ENCODE measurements around the gene CHRNA5.
A peak's percentile ranks its signal among the peaks of the same experiment; 100 is the strongest.
"Not testable (repeated sequence)": the region's sequence is repeated elsewhere in the genome, so short reads cannot be mapped to it uniquely, and the experiment has no call there.

The CHRNA5 gene

DNA sequence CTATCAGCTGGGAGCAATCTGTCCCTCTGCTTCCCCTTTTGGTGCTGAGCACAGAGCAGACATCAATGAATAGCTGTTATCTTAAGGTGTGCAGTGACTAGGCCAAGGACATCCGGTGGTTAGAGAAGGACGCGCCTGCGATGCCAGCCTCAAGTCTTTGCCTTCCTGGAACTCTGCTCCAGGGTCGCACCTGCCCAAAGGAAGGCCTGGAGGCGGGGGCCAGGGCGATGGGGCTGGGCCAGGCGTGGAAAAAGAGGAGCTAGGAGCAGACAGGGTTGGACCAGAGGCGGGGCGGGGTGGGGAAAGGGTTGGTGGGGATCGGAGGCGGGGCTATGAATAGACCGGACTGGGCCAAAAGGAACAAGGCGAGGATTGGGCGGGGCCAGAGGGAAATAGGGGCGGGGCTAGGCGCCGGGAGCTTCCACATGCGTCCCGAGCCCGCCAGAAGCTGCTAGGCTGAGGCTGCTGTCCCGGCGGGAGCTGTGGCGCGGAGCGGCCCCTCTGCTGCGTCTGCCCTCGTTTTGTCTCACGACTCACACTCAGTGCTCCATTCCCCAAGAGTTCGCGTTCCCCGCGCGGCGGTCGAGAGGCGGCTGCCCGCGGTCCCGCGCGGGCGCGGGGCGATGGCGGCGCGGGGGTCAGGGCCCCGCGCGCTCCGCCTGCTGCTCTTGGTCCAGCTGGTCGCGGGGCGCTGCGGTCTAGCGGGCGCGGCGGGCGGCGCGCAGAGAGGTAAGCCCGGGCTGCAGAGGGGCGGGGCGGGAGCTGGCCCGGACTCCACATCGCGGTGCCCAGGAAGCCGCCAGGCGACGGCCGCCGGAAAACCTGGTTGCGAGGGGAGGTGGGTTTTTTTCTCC, at the start of gene CHRNA5:
Gene CHRNA5, plus strand, starts transcription at position 424 of the 854 bp plus-strand sequence. Its CDS starts 200 bp downstream, at position 624.
- DNase-seq (ENCODE audit: low spot score) (peak; percentile 84), FAIRE-seq (no peak)

DNA sequence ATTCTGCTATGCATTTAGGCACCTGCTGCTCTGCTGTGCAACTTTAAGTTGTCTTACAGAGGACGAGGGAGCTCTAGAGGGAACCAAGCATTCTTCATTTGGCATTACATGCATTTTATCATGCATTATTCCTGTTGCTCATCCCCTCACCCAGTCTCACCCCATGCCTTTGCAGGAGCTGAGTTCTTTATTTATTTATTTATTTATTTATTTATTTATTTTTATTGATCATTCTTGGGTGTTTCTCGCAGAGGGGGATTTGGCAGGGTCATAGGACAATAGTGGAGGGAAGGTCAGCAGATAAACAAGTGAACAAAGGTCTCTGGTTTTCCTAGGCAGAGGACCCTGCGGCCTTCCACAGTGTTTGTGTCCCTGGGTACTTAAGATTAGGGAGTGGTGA, 45.3 kb upstream of the CHRNA5 start:
- not testable (repeated sequence) for DNase-seq (ENCODE audit: low spot score); FAIRE-seq

DNA sequence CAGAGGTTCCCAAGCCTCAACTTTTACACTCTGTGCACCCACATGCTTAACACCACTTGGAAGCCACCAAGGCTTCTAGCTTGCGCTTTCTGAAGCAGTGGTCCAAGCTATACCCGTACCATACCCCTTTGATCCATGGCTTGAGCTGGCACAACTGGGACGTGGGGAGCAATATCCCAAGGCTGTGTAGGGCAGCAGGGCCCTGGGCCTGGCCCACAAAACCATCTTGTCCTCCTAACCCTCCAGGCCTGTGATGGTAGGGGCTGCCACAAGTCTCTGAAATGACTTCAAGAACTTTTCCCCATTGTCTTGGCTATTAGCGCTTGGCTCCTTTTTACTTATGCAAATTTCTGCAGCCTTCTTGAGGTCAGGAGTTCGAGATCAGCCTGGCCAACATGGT, 41.1 kb upstream of the CHRNA5 start:
- no peak for FAIRE-seq

DNA sequence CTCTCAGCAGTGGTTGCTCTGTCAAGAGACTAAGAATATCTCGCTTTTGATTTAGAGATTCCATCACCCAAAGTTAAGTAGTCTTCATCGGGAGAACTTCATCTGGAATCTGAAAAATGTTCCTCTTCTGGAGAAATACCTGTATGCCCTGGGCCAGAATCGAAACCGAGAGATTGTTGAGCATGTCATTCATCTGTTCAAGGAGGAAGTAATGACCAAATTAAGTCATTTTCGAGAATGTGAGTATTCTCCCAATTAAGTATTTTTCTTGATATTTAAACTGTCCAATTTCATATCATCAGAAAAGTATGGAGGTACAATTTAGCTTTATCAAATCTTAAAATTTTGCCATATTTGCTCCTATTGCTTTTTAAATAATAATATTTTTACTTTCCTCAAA, 38.0 kb upstream of the CHRNA5 start:
- FAIRE-seq (no peak), DNase-seq (ENCODE audit: low spot score) (no peak)

More for the DNA sequence above, 41.1 kb upstream of the CHRNA5 start:
- DNase-seq (ENCODE audit: low spot score): no peak

DNA sequence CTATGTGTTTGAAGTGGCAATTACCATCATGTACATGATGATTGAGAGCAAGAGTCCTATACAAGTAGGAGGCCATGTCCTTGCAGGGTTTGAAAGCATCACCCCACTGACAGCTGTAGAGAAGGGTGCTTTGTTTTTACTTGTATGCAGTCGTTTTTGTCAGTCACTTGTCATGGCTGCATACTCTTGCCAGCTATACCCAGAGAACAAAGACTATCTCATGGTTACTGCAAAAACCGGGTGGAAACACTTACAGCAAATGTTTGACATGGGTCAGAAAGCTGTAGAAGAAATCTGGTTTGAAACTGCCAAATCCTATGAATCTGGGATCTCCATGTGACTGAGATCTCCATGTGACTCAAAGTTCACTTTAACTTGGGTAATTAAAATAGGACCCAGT, 32.0 kb upstream of the CHRNA5 start:
- DNase-seq (ENCODE audit: low spot score): no peak
- no peak for FAIRE-seq

DNA sequence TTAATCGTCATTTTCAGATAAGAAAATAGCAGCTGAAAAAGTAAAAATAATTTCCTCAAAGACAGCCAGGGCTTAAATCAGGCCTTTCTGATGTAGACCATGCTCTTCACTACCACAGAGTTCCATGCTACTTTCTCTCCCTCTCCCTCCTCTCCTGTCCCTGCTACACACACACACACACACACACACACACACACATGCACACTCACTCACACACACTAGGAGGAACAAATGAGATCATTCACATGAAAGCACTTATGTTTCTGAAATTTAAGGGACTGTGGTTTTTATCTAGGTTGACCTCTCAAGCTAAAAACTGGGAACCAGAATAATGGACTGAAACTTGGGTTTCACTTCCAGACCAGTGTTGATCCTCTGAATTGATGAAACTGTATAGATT, 29.2 kb upstream of the CHRNA5 start:
- no peak for DNase-seq (ENCODE audit: low spot score)
- no peak for FAIRE-seq

DNA sequence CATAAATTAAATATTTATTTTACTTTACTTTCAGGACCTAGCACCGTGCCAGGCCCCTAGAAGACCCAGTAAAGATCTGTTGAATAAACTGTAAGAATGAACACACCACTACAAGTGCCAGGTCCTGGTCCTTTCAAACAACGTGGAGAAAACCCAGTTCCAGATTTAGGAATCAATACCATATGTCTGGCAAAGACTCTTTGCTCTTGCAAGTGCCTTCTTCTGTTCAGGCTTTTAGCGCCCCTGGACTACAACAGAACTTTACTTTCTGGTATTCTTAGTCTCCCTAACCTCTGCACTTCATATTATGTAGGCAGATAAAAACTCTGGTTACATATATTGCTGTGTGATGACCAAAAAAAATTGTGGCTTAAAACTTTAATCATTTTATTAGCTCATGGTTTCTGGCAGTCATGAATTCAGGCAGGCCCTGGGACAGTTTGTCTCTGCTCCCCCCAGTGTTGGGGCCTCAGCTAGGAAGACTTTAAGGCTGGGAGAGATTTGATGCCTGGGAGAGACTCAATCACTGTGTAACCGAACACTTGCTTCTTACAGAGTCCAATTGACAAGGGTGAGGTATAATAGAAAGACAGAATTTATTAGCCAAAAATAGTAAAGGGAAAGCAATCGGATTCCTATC, 27.9 kb upstream of the CHRNA5 start:
- DNase-seq (ENCODE audit: low spot score) (no peak), FAIRE-seq (no peak)

DNA sequence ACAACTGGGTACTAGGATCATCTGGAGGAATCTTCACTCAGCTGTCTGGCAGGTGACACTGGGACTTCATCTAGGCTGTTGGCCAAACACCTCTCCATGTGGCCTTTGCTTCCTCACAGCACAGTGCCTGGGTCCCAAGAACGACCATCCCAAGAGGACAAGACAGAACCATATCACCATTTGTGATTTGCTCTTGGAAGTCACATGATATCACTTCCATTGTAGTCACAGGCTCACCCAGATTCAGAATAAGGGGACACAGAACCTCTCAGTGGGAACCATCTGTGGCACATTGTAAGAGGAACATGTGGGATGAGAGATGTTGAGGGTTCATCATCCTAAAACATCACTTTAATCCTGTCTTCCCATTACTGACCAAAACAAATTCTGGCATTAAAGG, 27.0 kb upstream of the CHRNA5 start:
- no peak for FAIRE-seq
- no peak for DNase-seq (ENCODE audit: low spot score)

DNA sequence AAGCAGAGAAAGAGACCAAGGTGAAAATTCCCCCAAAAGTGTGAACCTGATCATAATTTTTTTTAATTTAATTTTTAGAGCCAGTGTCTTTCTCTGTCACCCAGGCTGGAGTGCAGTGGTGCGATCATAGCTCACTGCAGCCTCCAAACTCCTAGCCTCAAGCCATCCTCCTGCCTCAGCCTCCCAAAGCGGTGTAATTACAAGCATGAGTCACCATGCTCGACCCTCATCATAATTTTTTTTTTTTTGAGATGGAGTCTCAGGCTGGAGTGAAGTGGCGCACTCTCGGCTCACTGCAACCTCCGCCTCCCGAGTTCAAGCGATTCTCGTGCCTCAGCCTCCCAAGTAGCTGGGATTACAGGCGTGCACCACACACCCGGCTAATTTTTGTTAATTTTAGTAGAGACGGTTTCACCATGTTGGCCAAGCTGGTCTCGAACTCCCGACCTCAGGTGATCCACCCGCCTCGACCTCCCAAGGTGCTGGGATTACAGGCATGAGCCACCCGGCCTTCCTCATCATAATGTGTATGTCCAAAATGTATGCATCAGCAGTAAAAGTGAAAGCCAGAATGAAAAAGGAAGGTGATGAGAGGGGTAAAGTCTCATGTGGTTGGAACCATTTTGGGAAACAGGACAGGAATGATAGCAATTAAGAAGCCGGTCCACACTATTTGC, 25.7 kb upstream of the CHRNA5 start:
- not testable (repeated sequence) for FAIRE-seq; DNase-seq (ENCODE audit: low spot score)

DNA sequence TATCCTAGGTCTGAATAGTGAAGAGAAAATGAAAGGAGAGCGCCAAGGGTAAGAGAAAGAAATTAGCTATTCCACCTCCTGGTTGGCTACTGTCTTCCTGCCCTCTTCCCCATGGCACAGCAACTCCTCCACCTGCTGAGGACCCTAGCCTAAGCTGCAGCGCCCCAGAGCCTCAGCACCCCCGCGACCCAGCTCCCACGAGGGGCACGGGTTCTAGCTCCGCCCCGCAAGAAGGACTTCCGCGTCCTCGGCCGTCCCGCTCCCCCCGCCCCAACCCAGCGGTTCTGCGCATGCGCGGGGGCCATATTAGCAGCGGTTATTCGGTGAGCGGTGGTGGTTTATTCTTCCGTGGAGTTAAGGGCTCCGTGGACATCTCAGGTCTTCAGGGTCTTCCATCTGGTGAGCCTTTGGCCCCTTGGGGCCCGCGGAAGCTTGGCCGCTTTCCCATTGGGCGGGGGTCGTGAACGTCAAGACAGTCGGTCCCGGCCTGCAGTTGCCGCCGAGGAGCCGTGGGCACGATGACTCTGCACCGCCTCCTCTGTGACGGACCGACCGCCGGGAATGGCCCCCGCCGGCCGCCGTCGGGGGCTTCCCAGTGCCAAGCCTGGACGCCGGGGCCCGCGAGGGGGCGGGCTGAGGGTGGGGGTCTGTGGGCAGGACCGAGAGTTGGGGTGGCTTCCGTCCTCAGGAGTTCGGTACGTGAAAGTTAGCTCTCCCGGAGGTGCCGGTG, 25.0 kb upstream of the CHRNA5 start, which contains the start of gene PSMA4:
Gene PSMA4, plus strand, starts transcription at position 304 of the 730 bp plus-strand sequence. CDS start 1,484 bp downstream, outside the sequence.
- DNase-seq (ENCODE audit: low spot score): peak; percentile 70
- FAIRE-seq: no peak

DNA sequence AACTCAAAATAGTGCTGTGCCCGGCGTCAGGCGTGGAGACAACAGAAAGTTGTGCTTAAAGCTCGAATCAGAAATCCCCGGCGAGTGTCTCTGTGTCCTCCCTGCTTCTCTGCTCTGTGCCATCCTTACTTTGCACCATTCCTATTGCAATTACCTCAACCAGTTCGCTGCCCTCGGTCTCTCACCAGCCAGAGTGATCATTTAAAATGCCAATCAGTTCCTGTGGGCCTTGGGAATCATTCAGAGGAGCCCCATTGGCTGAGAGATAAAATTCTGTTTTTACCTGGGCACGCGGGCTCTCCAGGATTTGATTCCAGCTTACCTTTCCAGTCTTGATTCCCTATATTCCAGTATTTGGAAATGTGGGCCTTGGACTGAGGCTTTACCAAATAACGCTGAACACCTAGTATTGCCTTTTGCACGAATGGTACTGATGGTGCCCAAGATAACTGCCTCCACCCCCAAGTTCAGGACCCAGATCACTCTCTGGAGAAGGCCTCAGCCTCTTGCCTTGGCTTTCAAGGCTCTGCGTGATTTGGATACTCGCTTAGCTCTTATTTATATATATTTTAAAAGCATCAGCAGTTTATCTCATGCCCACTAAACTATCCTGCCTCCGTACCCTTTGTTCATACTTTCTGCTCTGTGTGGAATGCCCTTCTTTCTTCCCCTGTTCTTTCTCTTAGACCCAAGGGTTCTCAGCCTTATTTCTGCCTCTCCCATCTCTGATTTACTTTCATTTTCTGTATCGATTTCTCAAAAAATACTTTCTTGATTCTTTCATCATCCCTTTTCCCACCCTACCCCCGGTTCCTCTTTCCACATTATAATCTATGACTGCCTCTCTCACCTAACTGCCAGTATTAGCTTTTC, 24.2 kb upstream of the CHRNA5 start:
- FAIRE-seq: no peak
- no peak for DNase-seq (ENCODE audit: low spot score)

DNA sequence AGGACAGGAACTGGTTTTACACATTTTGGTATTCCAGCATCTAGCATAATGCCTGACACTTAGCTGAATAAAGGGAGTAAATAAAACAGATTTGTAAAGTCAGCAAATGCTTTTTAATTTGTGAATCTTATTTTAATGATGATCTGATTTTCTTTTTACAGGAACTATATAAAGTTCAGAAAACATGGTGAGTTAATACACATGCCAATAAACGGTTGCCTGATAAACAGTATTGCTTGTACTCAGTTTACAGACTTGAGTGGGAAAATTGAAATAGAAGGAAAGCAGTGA, 23.6 kb upstream of the CHRNA5 start:
- FAIRE-seq (no peak), DNase-seq (ENCODE audit: low spot score) (no peak)

DNA sequence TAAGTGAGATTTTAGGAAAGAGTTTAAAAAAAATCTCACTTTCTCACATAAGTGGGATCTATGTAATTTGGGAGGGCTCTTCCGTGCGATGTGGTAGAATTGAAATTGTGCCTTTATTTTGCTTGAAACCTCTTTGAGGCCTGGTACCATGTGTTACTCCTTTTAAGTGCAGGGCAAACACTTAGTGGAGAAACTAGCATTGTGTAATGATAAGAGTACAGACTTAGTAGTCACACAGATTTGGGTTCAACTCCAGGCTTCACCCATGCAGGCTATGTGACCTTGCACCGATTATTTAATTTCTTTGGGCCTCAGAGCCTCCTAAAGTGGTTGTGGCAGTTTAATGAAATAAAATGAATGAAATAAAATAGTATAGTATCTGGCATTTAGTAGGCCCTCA, 22.7 kb upstream of the CHRNA5 start:
- DNase-seq (ENCODE audit: low spot score) (no peak), FAIRE-seq (no peak)

DNA sequence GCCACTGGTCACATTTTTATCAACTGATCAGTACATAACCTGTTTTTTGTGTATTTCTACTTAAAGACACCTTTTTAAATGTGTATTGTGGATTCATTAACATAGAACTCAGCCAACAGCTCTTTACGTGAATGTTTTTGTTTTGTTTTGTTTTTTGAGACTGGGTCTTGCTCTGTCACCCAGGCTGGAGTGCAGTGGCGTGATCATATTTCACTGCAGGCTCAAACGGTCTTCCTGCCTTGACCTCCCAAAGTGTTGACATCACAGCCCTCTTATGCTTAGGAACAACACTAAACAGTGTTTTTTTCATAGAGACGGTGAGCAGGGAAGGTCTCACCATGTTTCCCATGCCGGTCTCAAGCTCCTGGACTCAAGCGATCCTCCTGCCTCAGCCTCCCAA, 15.1 kb upstream of the CHRNA5 start:
- DNase-seq (ENCODE audit: low spot score): no peak
- no peak for FAIRE-seq

DNA sequence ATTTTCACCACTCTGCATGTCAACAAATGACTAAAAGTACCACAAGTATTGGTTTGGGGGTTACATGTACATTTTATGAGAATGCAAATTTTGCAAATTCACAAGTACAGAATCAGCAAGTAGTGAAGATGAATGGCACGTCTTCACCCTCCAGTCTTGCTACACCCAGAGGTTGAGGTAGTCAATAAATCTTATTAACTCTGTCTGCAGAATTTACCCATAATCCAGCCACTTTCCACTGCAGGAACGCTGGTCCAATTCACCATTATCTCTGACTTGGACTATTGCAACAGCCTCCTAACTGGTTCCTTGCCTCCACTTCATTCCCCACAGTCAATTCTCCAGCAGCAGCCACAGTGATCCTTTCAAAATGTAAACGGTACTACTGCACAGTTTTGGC, 14.5 kb upstream of the CHRNA5 start:
- FAIRE-seq: no peak
- no peak for DNase-seq (ENCODE audit: low spot score)

DNA sequence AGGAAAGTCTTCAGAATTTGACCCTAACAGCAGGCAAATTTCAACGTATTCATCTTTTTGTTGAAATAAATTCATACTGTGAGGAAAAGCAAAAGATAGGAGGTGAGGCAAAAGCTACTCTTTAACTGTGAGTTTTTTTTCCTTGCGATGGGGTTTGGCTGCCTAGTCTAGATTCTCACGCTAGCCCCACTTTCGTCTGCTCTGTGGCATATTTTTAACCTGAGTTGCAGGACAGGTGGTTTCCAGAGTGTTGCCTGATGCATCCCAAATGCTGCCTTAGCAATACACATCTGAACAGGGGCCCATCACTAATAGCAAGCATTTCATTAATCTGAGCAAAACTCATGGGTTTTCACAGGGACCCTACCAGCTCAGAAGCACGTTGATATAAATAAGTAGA, 13.4 kb upstream of the CHRNA5 start:
- FAIRE-seq: no peak

DNA sequence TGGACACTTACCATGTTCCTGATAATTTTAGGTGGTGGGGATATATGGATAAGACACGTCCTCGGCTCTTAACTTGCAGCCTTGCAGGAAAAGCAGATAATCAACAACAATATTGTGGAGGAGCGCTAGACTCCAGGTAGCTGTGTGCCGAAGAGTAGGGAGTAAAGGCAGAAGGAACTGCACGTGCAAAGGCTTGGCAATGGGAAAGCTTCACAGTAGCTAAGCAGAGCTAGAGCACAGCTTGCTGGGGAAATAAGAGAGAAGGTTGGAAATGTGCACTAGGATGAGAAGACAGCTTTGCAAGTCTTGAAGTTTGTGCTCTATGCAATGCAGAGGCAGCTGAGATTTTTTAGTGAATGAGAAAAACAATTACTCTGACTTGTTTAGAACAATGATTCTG, 12.7 kb upstream of the CHRNA5 start:
- DNase-seq (ENCODE audit: low spot score): no peak
- FAIRE-seq: no peak

More for the DNA sequence above, 13.4 kb upstream of the CHRNA5 start:
- no peak for DNase-seq (ENCODE audit: low spot score)

DNA sequence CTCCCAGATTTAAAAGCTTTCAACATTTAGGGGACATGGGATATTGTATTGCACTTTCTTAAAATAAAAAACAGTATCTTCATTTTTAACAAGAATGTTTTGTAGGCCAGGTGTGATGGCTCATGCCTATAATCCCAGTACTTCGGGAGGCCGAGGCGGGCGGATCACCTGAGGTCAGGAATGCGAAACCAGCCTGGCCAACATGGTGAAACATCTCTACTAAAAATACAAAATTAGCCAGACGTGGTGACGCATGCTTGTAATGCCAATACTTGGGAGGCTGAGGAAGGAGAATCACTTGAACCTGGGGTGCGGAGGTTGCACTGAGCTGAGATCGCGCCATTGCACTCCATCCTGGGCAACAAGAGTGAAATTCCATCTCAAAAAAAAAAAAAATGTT, 5.1 kb upstream of the CHRNA5 start:
- DNase-seq (ENCODE audit: low spot score); FAIRE-seq: not testable (repeated sequence)

DNA sequence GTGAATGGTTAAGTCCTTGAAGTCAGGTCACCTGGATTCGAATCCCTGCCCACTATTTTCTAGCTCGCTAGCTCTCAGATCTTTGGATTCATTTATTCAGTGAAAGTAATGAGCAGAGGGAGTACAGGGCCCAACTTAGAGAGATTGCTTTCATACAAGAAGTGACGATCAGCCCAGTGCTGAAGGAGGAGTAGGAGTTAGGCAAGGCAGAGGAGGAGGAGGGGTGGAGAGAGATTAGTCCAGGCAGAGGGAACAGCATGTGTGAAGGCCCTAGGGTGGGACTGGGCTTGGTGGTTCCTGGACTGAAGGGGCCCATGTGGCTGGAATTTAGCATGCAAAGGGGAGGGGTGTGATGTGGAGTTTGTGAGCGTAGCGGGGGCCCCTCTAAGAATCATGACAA, 3.8 kb upstream of the CHRNA5 start:
- DNase-seq (ENCODE audit: low spot score): no peak
- no peak for FAIRE-seq

DNA sequence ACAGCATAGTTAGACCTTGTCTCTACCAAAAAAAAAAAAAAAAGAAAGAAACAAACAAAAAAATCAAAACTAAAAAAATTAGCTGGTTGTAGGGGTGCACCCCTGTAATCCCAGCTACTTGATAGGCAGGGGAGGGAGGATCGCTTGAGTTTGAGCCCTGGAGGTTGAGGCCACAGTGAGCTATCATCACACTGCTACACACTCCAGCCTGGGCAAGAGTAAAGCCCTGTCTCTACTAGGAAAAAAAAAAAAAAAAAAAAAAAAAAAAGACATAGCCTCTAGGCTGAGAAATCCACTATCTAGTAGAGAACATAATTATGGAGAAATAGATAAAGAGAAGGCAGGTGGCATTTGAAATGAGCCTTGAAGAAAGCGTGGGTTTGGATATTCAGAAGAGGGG, 2.2 kb upstream of the CHRNA5 start:
- FAIRE-seq (no peak), DNase-seq (ENCODE audit: low spot score) (no peak)

DNA sequence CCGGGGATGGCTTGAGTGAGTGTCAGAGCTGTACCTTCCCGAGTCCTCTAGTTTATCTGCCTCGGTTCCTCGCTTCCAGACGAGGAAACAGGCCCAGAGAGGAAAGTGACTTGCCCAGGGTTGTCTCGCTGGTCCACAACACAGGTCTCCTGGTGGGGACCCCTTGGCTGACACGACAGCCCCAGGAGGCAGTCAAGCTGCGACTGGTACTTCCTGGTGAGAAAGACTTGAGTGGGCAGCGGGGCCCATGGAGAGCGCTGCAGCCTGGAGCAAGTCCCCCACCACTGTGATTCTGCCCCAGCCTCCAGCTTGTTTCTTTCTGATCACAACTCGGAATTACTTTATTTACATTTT, 600 bp upstream of the CHRNA5 start:
- no peak for DNase-seq (ENCODE audit: low spot score)
- FAIRE-seq: no peak
